WTC11 (cell line): ENCODE measurements around the gene GRK1. TPM values are rescaled to one million over a fixed set of nuclear protein-coding genes. Genes with fewer than 3 reads are reported as not detected.
"Not testable (repeated sequence)": the region's sequence is repeated elsewhere in the genome, so short reads cannot be mapped to it uniquely, and the experiment has no call there.

Source experiments
- ATAC-seq: fragments of 200-7000 bp; cut with Tn5 transposase; 2 replicates; pipeline ENCODE4 v1.10.0; 2021; ENCODE audit warnings: mild to moderate bottlenecking, moderate library complexity
- CTCF ChIA-PET: fragments of 300-600 bp; sonication (Branson Sonifier 250); formaldehyde crosslinking; loops from one replicate; lab custom pipeline; 2021; ENCODE audit warnings: antibody characterized with exemption; lab: Charles Lee
- POLR2A ChIA-PET: fragments of 350-600 bp; sonication (Branson Sonifier 250); formaldehyde crosslinking; loops from one replicate; lab custom pipeline; 2021; ENCODE audit warnings: antibody characterized with exemption; lab: Charles Lee
- DNase-seq: peaks from one replicate; pipeline ENCODE4 v3.0.0; 2021; ENCODE audit warnings: low spot score
- H3K27ac Mint-ChIP-seq: 2 replicates; pipeline ENCODE4 v1.8.0; 2021; ENCODE audit warnings: mixed read lengths
- H3K27me3 Mint-ChIP-seq: 2 replicates; pipeline ENCODE4 v1.8.0; 2021; ENCODE audit warnings: low read depth, mild to moderate bottlenecking, moderate library complexity, mixed read lengths
- H3K36me3 Mint-ChIP-seq: 2 replicates; pipeline ENCODE4 v1.8.0; 2021; ENCODE audit warnings: mixed read lengths
- H3K4me1 Mint-ChIP-seq: 2 replicates; pipeline ENCODE4 v1.8.0; 2022; ENCODE audit warnings: mixed read lengths
- H3K4me3 Mint-ChIP-seq: 2 replicates; pipeline ENCODE4 v1.8.0; 2021; ENCODE audit warnings: mild to moderate bottlenecking, moderate library complexity, mixed read lengths
- H3K9me3 Mint-ChIP-seq: 2 replicates; pipeline ENCODE4 v1.8.0; 2021; ENCODE audit warnings: mixed read lengths
- AR ChIP-seq: fragments of 250-450 bp; sonication (Bioruptor Pico); IDR thresholded peaks from 2 replicates; pipeline ENCODE4 v1.9.0; 2021; ENCODE audit warnings: mild to moderate bottlenecking
- ARID4B ChIP-seq: sonication (generic); formaldehyde crosslinking; IDR thresholded peaks from 2 replicates; pipeline ENCODE4 v1.8.0; 2023; ENCODE audit warnings: missing genetic modification reagents, mild to moderate bottlenecking, borderline replicate concordance
- CREB1 ChIP-seq: sonication (generic); formaldehyde crosslinking; IDR thresholded peaks from 2 replicates; pipeline ENCODE4 v1.8.0; 2023; ENCODE audit warnings: mild to moderate bottlenecking, missing genetic modification reagents
- E2F5 ChIP-seq: sonication (generic); formaldehyde crosslinking; IDR thresholded peaks from 2 replicates; pipeline ENCODE4 v1.8.1; 2022; ENCODE audit warnings: mild to moderate bottlenecking, moderate library complexity, missing genetic modification reagents
- ERG ChIP-seq: fragments of 250-450 bp; sonication (Bioruptor Pico); IDR thresholded peaks from 2 replicates; pipeline ENCODE4 v1.8.0; 2021; ENCODE audit warnings: mild to moderate bottlenecking
- GABPB1 ChIP-seq: sonication (generic); formaldehyde crosslinking; IDR thresholded peaks from 2 replicates; pipeline ENCODE4 v1.8.1; 2023; ENCODE audit warnings: mild to moderate bottlenecking, missing genetic modification reagents
- JAZF1 ChIP-seq: fragments of 250-450 bp; sonication (Bioruptor Pico); IDR thresholded peaks from 2 replicates; pipeline ENCODE4 v1.9.0; 2021; ENCODE audit warnings: moderate library complexity, mild to moderate bottlenecking, inconsistent platforms
- KAT7 ChIP-seq: sonication (generic); formaldehyde crosslinking; IDR thresholded peaks from 2 replicates; pipeline ENCODE4 v1.8.1; 2023; ENCODE audit warnings: missing genetic modification reagents, mild to moderate bottlenecking, borderline replicate concordance
- RELA ChIP-seq: sonication (generic); formaldehyde crosslinking; IDR thresholded peaks from 2 replicates; pipeline ENCODE4 v1.8.1; 2022; ENCODE audit warnings: missing genetic modification reagents, mild to moderate bottlenecking, borderline replicate concordance
- RORB ChIP-seq: fragments of 250-450 bp; sonication (Bioruptor Pico); IDR thresholded peaks from 2 replicates; pipeline ENCODE4 v1.9.0; 2021; ENCODE audit warnings: mild to moderate bottlenecking
- SOX15 ChIP-seq: fragments of 250-450 bp; sonication (Bioruptor Pico); IDR thresholded peaks from 2 replicates; pipeline ENCODE4 v1.9.0; 2021; ENCODE audit warnings: mild to moderate bottlenecking
- TCF7 ChIP-seq: sonication (generic); formaldehyde crosslinking; IDR thresholded peaks from 2 replicates; pipeline ENCODE4 v1.8.0; 2022; ENCODE audit warnings: mild to moderate bottlenecking, low read depth, missing genetic modification reagents, moderate library complexity
- ZNF219 ChIP-seq: sonication (generic); formaldehyde crosslinking; IDR thresholded peaks from 2 replicates; pipeline ENCODE4 v1.8.0; 2023; ENCODE audit warnings: missing genetic modification reagents, mild to moderate bottlenecking, borderline replicate concordance
- ZNF425 ChIP-seq: fragments of 250-450 bp; sonication (Bioruptor Pico); conservative IDR thresholded peaks from 2 replicates; pipeline ENCODE4 v1.9.0; 2021; ENCODE audit warnings: mild to moderate bottlenecking
- total RNA-seq: library from RNA; stranded (reverse); gene quantifications from 3 replicates; pipeline ENCODE4 v1.2.3, GENCODE V29; 2021

The GRK1 gene
- total RNA-seq, 1 experiment from 2014 or later = 0.17 TPM

- Mint-ChIP-seq H3K4me3 (no peak overlapping the region), H3K27ac (no peak overlapping the region), H3K36me3 (no peaks in the 10 kb centered on the region), H3K9me3 (no peaks in the 10 kb centered on the region), H3K4me1 (peaks cover 8% of the 10 kb centered on the region; the same call in 1 of the 2 replicates), H3K27me3 (no peaks in the 10 kb centered on the region)
- CTCF ChIA-PET = no interaction called here
- ATAC-seq = no peak
- POLR2A ChIA-PET = no interaction called here
- no peak for DNase-seq
- TF ChIP-seq ZNF219 (CRISPR knock-in tag) (no peak), CREB1 (CRISPR knock-in tag) (no peak)
Measured at GRCh38 chr13:113745059-113745458, 78.0 kb downstream of the GRK1 start.

GRCh38 chr13:113745500-113746142 lies 78.6 kb downstream of the GRK1 start:
- POLR2A ChIA-PET, H3K9me3 Mint-ChIP-seq, H3K27ac Mint-ChIP-seq, DNase-seq, H3K4me1 Mint-ChIP-seq, ATAC-seq, H3K27me3 Mint-ChIP-seq, H3K4me3 Mint-ChIP-seq, H3K36me3 Mint-ChIP-seq: not testable (repeated sequence)
- CTCF ChIA-PET = interaction anchor here (0.8 to 1.3 kb wide), 4 partner anchors 13 to 567 kb away, joined by 3 to 6 read pairs (median 4); partner anchors contain the start of gene TMEM255B

- peaks cover 9% of the 10 kb centered on the region for H3K36me3 Mint-ChIP-seq
- peaks cover 10% of the 10 kb centered on the region for H3K9me3 Mint-ChIP-seq
- H3K4me1 Mint-ChIP-seq = peaks cover 8% of the 10 kb centered on the region; the same call in 1 of the 2 replicates
- ChIA-PET CTCF (interaction anchor here (0.8 to 1.3 kb wide), 4 partner anchors 13 to 566 kb away, joined by 3 to 6 read pairs (median 4); partner anchors contain the start of gene TMEM255B), POLR2A (no interaction called here)
- H3K27me3 Mint-ChIP-seq = peaks cover 3% of the 10 kb centered on the region; the same call in 1 of the 2 replicates
- no peak for DNase-seq
- H3K27ac Mint-ChIP-seq = peak overlapping the region; percentile 13
- TF ChIP-seq GABPB1 (peak; percentile 82), JAZF1 (CRISPR knock-in tag) (no peak)
- no peak overlapping the region for H3K4me3 Mint-ChIP-seq
- no peak for ATAC-seq
Measured at GRCh38 chr13:113746143-113746525, 79.1 kb downstream of the GRK1 start.

- peaks cover 12% of the 10 kb centered on the region for H3K36me3 Mint-ChIP-seq
- ChIA-PET POLR2A (no interaction called here), CTCF (interaction anchor here (0.9 to 1.3 kb wide), 3 partner anchors 12 to 68 kb away, joined by 3 to 6 read pairs (median 4); partner anchors contain the start of gene TMEM255B)
- ATAC-seq (no peak), DNase-seq (no peak)
- no peak overlapping the region for H3K4me3 Mint-ChIP-seq
- H3K27ac Mint-ChIP-seq = peak overlapping the region; percentile 13
- H3K9me3 Mint-ChIP-seq = peaks cover 14% of the 10 kb centered on the region
- peaks cover 4% of the 10 kb centered on the region; the same call in 1 of the 2 replicates for H3K4me1 Mint-ChIP-seq
- H3K27me3 Mint-ChIP-seq = peaks cover 3% of the 10 kb centered on the region; the same call in 1 of the 2 replicates
- TF ChIP-seq ARID4B (CRISPR knock-in tag) (no peak), E2F5 (CRISPR knock-in tag) (no peak), AR (CRISPR knock-in tag) (no peak), RELA (CRISPR knock-in tag) (no peak), TCF7 (CRISPR knock-in tag) (no peak), ZNF425 (CRISPR knock-in tag) (no peak), KAT7 (CRISPR knock-in tag) (no peak), SOX15 (no peak), ERG (CRISPR knock-in tag) (no peak), RORB (no peak)
Measured at GRCh38 chr13:113746671-113747070, 79.7 kb downstream of the GRK1 start.
